Uterus (tissue), 4 donors: ENCODE results near the gene LPCAT2. TPM values are rescaled to one million over a fixed set of nuclear protein-coding genes. Genes with fewer than 3 reads are reported as not detected.

Experiments
- DNase-seq, 2 donors: peaks; one replicate each; pipeline ENCODE4 v3.0.0-alpha.2; 2019 to 2020
- H3K27ac ChIP-seq, 2 donors: fragments of 200-600 bp; sonication (generic); 1 replicate in 1 of 2; 2 replicates in 1 of 2; pipeline ENCODE4 v1.5.1; 2016 to 2018
- H3K27me3 ChIP-seq, 2 donors: fragments of 200-600 bp; sonication (generic); one replicate each; pipeline ENCODE4 v1.5.1; 2018 to 2019; ENCODE audit warnings: control low read depth in 1 of 2
- H3K36me3 ChIP-seq, 2 donors: fragments of 200-600 bp; sonication (generic); one replicate each; pipeline ENCODE4 v1.5.1; 2019; ENCODE audit warnings: control low read depth in 1 of 2
- H3K4me1 ChIP-seq, 2 donors: fragments of 200-600 bp; sonication (generic); one replicate each; pipeline ENCODE4 v1.5.1; 2018 to 2019; ENCODE audit warnings: control low read depth in 1 of 2
- H3K4me3 ChIP-seq, 2 donors: fragments of 200-600 bp; sonication (generic); 1 replicate in 1 of 2; 2 replicates in 1 of 2; pipeline ENCODE4 v1.5.1; 2018 to 2019; ENCODE audit warnings: mild to moderate bottlenecking in 1 of 2
- H3K9me3 ChIP-seq, 2 donors: fragments of 200-600 bp; sonication (generic); one replicate each; pipeline ENCODE4 v1.5.1; 2019; ENCODE audit warnings: control low read depth in 1 of 2
- CTCF ChIP-seq, 4 experiments: fragments of 200-600 bp in 2 of 4; fragments of 450-650 bp in 2 of 4; sonication (generic) in 2 of 4; IDR thresholded peaks; one replicate each; pipeline ENCODE4 v1.5.1; 2016 to 2019; ENCODE audit warnings: antibody characterized with exemption in 4 of 4, mild to moderate bottlenecking in 2 of 4, moderate library complexity in 1 of 4
- POLR2A ChIP-seq, 2 donors: fragments of 450-650 bp; IDR thresholded peaks; one replicate each; pipeline ENCODE4 v1.6.1; 2016; ENCODE audit warnings: antibody characterized with exemption in 2 of 2, mild to moderate bottlenecking in 1 of 2, moderate library complexity in 1 of 2
- intact Hi-C: fragments of 100-400 bp; cut with DNase I; formaldehyde crosslinking; loops from one replicate; pipeline ENCODE4 v1.15.1; 2023; ENCODE audit warnings: low total_unique reads
- total RNA-seq, 4 donors: library from RNA; depleted of rRNA in 3 of 4; stranded (reverse); fragments of >200 nt in 3 of 4; gene quantifications; one replicate each; pipeline versions ENCODE4 v1.1.0 to v1.2.4, GENCODE V29; 2014 to 2023
- donor health status: DM: yes; HTN: yes; CAD: no.

The LPCAT2 gene
- total RNA-seq, 4 donors from 2014 or later = 28.8 to 52.9 (median 36.3) TPM

DNA sequence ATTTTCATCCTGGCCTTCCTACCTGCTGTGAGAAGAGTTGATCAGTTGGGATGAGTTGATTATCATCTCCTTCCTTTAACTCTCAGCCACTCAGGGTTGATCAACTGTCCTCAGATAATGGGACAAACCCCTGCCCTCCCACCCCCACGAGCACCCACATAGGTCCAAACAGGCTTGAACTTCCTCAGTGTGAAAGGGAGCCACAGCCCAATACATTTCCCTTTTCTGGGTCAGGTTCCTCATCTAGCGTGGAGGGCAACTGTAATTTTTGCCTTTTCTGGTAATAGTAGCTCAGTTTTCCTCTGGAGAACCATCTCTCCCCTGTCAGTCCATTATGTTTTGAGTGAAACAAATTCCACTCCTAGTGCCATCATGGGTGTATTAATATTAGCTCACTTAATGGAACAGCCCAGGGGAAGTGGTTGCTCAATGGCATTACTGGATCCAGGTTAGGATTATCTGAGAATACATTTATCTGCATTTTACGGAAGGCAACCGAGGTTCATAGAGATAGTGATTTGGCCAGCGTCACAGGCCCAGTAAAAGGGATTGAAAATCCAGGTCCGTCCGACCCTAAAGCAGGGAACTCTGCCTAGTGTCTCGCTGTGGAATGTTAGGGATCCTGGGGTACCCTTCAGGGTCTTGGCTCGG lies 476 bp upstream of the LPCAT2 start:
- Histone ChIP-seq H3K9me3 (no peaks in the 10 kb centered on the region), H3K27me3 (no peaks in the 10 kb centered on the region), H3K4me1 (peaks cover 0 to 4% of the 10 kb centered on the region in 2 donors), H3K27ac (peak overlapping the region; percentile 84), H3K4me3 (peak overlapping the region; percentile 56 to 83), H3K36me3 (no peaks in the 10 kb centered on the region)
- intact Hi-C loops = no loop called here
- TF ChIP-seq CTCF (IDR thresholded peaks at IDR 0.05) (no peak), POLR2A (IDR thresholded peaks at IDR 0.05) (no peak)
- DNase-seq = no peak

DNA sequence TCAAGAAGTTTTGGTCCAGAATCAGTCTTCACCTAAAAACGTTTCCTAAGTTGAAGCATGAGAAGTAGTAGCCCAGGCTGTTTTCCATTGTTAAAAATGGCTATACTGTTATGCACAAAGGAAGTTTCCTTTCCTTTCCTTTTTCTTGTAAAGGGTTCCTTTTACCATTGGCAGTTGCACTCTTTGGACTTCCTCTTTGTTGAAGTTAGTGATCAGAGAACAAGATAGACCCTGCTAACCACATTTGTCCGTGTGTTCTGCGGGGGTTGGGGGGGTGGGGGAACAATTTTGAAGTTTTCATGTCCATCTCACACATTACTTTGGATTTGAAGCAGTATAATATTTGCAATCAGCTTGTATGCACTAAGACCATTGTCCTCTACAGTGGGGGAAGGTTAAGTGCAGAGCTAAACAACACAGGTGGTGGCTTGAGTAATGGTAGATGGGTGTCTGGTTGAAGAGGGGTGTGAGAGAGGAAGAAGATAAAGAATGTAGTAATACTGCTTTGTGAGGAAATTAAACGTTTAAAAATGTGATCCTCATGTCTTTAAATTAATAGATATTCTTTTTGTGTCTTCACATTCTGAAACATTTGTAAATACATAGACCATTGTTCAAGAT lies 1.4 kb downstream of the LPCAT2 start:
- DNase-seq = no peak
- H3K27ac ChIP-seq = peak overlapping the region; percentile 84
- peak overlapping the region; percentile 56 to 83 for H3K4me3 ChIP-seq
- intact Hi-C loops = no loop called here
- H3K9me3 ChIP-seq = no peaks in the 10 kb centered on the region
- H3K27me3 ChIP-seq = no peaks in the 10 kb centered on the region
- H3K4me1 ChIP-seq = no peaks in the 10 kb centered on the region
- no peaks in the 10 kb centered on the region for H3K36me3 ChIP-seq
- TF ChIP-seq CTCF (IDR thresholded peaks at IDR 0.05) = no peak
- no peak for TF ChIP-seq POLR2A (IDR thresholded peaks at IDR 0.05)

DNA sequence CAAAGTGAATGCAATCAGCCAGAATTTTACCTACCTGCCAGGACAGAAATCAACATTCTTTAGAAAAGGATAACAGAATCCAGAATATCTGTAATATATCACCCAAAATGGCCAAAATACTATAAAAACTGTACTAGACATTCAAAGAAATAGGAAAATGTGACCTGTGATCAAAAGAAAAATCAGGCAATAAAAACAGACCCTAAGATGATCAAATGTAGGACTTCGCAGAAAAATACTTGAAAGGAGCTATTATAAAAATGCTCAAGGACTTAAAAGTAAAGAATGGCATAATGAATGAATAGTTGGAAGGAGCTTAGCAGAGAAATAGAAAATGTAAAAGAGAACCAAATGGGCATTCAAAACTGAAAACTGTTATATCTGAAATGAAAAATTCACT lies 4.1 kb downstream of the LPCAT2 start:
- TF ChIP-seq CTCF (IDR thresholded peaks at IDR 0.05) = no peak
- TF ChIP-seq POLR2A (IDR thresholded peaks at IDR 0.05) = no peak
- Histone ChIP-seq H3K36me3 (no peaks in the 10 kb centered on the region), H3K9me3 (no peaks in the 10 kb centered on the region), H3K4me1 (no peaks in the 10 kb centered on the region), H3K4me3 (no peak overlapping the region), H3K27me3 (no peaks in the 10 kb centered on the region), H3K27ac (no peak overlapping the region)
- intact Hi-C loops = no loop called here
- no peak for DNase-seq

DNA sequence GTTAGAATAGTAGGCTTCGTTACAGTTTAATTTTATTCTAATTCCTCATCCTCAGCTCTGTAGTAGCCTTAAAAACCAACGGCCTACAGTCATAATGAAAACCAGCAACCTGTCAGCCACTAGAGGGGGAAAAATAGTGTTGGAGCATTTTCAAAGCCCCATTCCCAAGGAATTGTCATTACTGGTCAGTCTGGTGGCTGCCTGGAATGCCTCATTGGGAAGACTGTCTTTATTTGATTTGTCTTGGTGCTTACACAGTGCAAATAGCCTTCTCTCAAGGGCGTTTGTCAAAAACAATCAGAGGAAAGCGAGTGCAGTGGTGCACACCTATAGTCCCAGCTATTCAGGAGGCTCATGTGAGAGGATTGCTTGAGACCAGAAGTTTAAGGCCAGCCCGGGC lies 4.7 kb downstream of the LPCAT2 start:
- Histone ChIP-seq H3K27me3 (no peaks in the 10 kb centered on the region), H3K27ac (no peak overlapping the region), H3K4me1 (no peaks in the 10 kb centered on the region), H3K4me3 (no peak overlapping the region), H3K9me3 (no peaks in the 10 kb centered on the region), H3K36me3 (no peaks in the 10 kb centered on the region)
- intact Hi-C loops = no loop called here
- no peak for DNase-seq
- no peak for TF ChIP-seq CTCF (IDR thresholded peaks at IDR 0.05)
- TF ChIP-seq POLR2A (IDR thresholded peaks at IDR 0.05) = no peak

DNA sequence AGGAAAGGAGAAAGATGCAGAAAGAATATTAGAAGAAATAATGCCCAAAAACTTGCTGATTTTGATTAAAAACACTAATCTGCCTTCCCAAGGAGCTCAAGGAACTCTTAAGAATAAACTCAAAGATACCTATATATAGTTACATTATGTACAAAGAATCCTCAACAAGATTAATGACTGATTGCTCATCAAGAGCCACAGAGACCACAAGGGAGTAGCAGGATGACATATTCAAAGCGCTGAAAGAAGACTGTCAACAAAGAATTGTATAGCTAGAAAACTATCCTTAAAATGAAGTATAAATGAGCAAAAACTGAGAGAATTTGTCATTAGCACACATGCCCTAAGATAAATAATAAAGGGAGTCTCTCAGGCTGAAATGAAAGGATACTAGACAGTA lies 6.2 kb downstream of the LPCAT2 start:
- intact Hi-C loops = no loop called here
- H3K4me1 ChIP-seq = no peaks in the 10 kb centered on the region
- H3K9me3 ChIP-seq = no peaks in the 10 kb centered on the region
- no peak overlapping the region for H3K27ac ChIP-seq
- DNase-seq = no peak
- H3K4me3 ChIP-seq = no peak overlapping the region
- H3K36me3 ChIP-seq = no peaks in the 10 kb centered on the region
- no peak for TF ChIP-seq POLR2A (IDR thresholded peaks at IDR 0.05)
- H3K27me3 ChIP-seq = no peaks in the 10 kb centered on the region
